Measurements from ENCODE around the gene SYT8.
A peak's percentile ranks its signal among the peaks of the same experiment; 100 is the strongest.

Gene SYT8

GRCh38 chr11:1819074-1819473, 15.7 kb upstream of the SYT8 start:
- DNase-seq = no peak

- DNase-seq = no peak
Observed at GRCh38 chr11:1820463-1821325, 14.1 kb upstream of the SYT8 start.

GRCh38 chr11:1821562-1821961, 13.2 kb upstream of the SYT8 start:
- DNase-seq = no peak

DNA sequence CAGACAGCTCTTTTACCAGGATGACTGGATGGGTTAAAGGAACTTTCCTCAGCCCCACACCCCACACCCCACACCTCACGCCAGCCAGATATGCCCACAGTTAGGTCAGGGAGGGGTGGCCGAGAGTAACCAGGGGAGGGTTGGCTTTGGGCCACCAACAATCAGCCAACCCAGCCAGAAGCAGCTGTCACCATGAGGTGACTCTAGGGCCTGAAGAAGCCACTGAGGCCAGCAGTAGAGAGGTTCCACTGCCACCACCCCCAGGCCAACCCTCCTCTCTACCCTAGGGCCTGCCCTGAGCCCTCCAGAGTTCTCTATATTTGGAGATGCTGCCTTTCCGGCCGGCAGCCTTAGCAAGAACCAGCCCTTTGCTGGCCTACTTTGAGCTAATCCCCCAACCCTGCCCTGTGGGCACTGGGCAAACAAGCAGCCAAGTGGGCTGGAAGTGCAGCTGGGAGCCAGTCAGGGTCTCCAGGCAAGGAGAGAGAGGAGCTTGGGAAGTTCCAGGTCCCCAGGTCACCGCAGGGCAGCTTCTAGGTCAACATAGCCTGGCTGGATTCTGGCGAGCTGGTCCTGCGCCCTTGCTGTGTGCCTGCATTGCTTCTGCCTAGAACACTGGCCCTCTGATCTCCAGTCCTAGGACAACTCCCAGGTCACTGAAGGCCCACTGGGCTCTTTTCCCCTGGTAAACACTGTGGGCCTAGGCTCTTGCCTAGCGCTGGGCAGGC, 12.0 kb upstream of the SYT8 start:
- no peak for DNase-seq

GRCh38 chr11:1823376-1824220, 11.2 kb upstream of the SYT8 start:
- no peak for DNase-seq

DNA sequence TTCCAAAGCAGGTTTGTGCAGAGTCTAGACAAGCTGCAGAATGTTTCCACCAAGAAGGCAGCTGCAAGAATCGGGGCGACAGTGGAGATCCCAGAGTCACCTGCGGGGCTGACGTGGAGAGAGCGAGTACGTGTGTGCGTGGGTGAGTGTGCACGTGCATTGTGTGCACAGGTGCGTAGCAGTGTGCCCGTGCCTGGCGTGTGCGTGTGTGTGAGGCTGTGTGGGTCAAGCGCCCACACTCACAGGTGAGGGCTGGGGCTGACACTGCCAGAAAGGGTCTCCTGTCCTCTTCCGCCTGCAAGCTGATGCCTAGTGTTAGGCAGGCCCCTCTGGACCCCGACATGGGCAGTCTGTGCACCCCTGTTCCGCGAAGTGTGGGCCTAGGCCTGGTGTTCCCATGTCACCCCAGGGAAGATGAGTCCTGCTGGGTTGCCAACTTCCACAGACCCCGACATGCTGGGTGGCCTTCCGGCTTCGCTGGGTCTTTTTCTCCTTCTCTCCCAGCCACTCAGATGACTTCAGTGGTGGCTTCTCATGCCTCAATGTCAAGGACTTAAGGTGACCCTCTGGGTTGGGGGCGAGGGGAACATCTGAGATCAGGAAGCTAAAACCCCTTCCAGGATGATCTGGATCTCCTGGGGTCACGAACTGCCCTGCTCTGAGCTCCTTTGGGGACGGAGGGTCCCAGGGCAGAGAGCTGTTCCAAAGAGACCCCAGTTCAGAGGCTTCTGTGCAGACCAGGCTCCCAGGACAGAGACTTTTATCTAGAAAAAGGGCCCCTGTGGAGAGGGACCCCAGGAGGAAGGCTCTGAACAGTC, 10.4 kb upstream of the SYT8 start:
- no peak for DNase-seq

GRCh38 chr11:1825039-1825740, 9.6 kb upstream of the SYT8 start:
- no peak for DNase-seq

DNA sequence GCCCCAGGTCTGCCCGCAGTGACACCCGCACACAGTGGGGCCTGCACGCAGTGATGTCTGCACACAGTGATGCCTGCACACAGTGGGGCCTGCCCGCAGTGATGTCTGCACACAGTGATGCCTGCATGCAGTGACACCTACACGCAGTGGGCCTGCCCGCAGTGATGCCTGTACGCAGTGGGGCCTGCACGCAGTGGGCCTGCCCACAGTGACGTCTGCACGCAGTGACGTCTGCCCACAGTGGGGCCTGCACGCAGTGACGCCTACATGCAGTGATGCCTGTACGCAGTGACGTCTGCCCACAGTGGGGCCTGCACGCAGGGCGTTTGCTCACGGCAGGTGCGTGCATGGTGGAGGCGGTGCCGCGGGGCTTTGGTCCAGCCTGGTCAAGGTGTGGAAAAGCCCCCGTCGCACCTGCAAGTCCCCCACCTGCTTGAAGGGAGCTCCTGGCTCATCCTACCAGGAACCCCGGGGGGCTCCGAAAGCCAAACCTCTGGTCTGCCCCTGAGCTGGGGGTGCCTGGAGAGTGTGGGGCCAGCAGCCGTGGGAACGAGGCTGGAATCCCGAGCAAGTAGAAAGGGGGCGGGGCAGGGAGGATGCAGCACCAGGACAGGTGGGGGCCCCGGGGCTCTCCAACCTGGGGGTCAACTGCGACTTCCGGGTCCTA, 8.9 kb upstream of the SYT8 start:
- DNase-seq = no peak

GRCh38 chr11:1826552-1827094, 8.2 kb upstream of the SYT8 start:
- DNase-seq = no peak

- DNase-seq = no peak
Observed at GRCh38 chr11:1827095-1827813, 7.5 kb upstream of the SYT8 start.

DNA sequence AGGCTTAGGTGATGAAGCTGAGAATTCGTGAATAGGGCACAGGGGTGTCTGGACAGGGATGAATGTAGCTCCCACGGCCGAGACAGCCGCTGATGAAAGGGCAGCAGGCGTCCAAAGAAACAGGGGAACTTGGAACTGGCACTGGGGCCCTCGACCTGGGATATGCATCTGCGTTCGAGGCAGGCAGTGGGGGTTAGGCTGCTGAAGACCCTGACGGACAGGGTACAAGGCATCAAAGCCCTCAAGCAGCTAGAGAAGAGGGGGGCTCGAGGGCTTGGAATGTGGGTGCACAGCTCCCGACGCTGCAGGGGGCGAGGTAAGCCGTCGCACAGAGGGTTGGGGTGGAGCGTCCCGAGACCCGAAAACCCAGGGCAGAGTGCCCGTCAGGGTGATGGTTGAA, 6.9 kb upstream of the SYT8 start:
- no peak for DNase-seq

- no peak for DNase-seq
Observed at GRCh38 chr11:1828542-1828941, 6.2 kb upstream of the SYT8 start.

- no peak for DNase-seq
Observed at GRCh38 chr11:1829039-1829820, 5.6 kb upstream of the SYT8 start.

GRCh38 chr11:1830004-1830321, 4.8 kb upstream of the SYT8 start:
- DNase-seq = no peak

- DNase-seq = no peak
Observed at GRCh38 chr11:1830322-1831223, 4.2 kb upstream of the SYT8 start.

- no peak for DNase-seq
Observed at GRCh38 chr11:1831338-1832210, 3.2 kb upstream of the SYT8 start.

DNA sequence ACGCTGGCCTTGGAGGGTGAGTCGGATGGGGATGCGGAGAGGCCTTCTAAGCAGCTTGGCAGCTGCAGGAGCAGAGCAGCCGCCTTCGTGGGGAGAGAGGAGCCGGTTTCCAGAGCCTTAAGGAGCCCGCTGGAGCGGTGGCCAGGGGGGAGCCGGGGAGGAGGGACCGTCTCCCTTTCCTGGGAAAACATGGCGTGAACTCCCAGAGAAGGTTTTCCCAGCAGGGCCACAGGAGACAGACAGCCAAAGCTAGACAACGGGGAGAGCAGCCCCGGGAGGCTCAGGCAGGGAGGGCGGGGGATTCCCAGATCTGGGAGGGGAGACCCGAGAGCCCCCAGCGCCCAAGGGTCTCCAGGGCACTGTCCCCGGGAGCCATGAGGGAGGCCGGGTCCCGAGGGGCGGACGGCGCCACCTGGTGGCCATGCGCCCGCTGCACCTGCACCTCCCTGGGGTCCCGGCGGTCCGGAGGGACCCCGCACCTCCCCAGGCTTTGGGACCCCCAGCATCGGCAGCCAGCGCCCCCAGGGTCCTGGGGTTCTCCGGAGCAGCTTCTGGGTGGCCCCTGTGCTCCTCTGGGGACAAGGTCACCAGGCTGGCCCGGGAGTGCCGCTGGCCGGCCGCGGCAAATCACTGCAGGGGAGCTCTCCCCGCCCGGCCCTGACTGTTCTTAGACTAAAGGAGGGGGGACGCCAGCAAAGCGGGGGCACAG, 2.4 kb upstream of the SYT8 start:
- DNase-seq = peak; percentile 64 to 72

Data from activated CD4-positive, alpha-beta T cell treated with anti-CD3 and anti-CD28 coated beads, Interleukin-2, amount 50 U/mL, for 48 hours (primary cell).